VCaP (cell line): Measurements from ENCODE around the gene ZFAND3.

Experiments used
- H3K27ac ChIP-seq: fragments of 450-650 bp; 2 replicates; pipeline ENCODE4 v1.5.1; 2017
- TF ChIP-seq, protein P1 (sequence below): fragments of 450-650 bp; conservative IDR thresholded peaks from 2 replicates; pipeline ENCODE4 v1.5.1; 2017; ENCODE audit warnings: mild to moderate bottlenecking, moderate library complexity

Gene ZFAND3

DNA sequence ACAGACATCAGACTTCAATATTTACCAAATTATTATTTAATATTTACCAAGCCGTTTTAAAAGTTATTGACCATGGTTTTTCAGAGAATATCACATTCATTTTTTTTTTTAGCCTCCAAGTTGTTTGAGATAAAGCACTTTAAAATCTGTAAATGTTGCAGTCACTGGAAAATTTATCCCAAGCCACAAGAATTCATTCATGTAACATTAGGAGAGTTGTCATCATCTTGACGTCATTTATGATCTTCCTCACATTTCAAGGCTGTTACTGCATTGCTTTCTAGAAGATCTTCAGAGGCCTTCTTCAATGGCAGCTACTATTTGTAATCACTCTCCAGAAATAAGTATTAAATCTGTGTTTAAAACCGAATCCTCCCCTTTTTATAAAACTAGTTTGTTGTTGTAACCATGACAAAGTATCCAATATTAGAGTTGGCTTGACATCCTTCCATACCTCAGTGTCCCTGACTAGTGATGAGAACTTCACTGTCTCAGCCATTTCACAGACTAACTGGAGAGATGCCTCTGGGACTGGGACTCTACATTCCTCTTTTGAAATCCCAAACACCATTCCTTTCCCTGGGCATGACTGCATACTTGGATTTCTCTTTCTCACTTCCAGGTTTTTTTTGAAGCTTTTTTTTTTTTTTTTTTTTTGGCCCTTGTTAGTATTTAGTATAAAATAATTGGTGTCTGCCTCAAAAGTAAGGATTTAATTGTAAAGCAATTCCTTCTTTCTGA, 100.1 kb downstream of the ZFAND3 start:
- H3K27ac ChIP-seq = no peak overlapping the region
- TF ChIP-seq, protein P1, sequence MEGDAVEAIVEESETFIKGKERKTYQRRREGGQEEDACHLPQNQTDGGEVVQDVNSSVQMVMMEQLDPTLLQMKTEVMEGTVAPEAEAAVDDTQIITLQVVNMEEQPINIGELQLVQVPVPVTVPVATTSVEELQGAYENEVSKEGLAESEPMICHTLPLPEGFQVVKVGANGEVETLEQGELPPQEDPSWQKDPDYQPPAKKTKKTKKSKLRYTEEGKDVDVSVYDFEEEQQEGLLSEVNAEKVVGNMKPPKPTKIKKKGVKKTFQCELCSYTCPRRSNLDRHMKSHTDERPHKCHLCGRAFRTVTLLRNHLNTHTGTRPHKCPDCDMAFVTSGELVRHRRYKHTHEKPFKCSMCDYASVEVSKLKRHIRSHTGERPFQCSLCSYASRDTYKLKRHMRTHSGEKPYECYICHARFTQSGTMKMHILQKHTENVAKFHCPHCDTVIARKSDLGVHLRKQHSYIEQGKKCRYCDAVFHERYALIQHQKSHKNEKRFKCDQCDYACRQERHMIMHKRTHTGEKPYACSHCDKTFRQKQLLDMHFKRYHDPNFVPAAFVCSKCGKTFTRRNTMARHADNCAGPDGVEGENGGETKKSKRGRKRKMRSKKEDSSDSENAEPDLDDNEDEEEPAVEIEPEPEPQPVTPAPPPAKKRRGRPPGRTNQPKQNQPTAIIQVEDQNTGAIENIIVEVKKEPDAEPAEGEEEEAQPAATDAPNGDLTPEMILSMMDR = no peak

DNA sequence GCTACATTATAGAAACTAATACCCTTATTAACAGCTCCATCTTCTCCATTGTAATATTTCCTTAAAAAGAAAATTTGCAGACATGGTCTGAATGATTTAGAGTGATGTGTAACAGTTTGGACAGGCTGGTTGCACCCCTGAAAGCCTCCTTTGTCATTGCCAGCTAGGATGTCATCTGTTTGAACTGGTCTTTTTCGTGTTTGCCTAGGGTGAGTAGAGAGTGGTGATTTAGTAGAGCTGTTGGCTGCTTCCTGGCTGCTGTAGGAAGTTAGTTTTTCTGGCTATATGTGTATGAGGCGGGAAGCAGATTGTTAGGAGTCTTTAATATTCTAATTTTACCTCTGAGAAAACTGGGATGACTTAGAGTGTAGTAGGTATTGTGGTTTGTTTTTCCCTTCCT, 101.1 kb downstream of the ZFAND3 start:
- H3K27ac ChIP-seq = no peak overlapping the region

DNA sequence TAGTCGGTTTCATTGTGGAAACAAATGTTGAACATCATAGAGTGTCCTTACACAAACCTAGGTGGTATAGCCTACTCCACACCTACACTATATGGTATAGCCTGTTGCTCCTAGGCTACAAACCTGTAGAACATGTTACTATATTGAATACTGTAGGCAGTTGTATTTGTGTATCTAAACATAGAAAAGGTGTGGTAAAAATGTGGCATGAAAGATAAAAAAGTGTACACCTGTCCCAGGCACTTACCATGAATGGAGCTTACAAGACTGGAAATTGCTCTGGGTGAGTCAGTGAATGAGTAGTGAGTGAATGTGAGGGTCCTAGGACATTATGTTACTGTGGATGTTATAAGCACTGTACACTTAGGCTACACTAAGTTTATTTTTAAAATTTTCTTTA, 103.0 kb downstream of the ZFAND3 start:
- no peak overlapping the region for H3K27ac ChIP-seq
- TF ChIP-seq, protein P1 = no peak

More for the DNA sequence above, 101.1 kb downstream of the ZFAND3 start:
- TF ChIP-seq, protein P1 = no peak

DNA sequence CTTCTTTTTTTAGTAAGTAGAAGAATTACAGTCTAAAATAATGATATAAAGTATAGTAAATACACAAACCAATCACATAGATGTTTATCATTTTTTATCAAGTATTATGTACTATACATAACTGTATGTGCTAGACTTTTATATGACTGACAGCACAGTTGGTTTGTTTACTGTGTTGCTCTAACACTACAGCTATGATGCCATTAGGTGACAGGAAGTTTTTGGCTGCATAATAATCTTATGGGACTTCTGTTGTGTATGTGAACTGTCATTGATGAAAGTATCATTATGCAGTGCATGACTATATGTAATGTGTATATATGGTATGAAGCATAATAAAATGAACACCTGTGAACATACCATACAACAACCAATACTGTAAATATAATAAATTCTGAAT, 104.0 kb downstream of the ZFAND3 start:
- H3K27ac ChIP-seq = no peak overlapping the region
- TF ChIP-seq, protein P1 = no peak

DNA sequence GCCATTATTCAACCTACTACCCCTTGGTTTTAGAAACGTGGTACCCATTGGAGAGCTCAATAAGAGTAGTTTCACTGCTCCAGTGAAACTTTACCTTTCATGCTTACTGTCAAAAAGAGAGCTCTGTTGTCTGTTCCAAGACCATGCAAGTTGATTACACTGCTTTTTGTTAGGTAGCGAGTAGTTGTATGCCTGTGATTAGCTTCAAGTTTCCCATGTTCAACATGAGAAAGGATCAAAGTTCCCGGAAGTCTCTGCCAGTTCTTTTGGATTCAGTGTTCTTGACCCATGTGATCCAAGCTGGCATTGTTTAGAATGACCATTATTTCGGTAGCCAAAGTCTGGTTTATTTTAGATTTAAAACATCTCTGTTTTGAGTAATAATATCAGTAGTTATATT, 107.1 kb downstream of the ZFAND3 start:
- H3K27ac ChIP-seq = no peak overlapping the region
- TF ChIP-seq, protein P1 = no peak

DNA sequence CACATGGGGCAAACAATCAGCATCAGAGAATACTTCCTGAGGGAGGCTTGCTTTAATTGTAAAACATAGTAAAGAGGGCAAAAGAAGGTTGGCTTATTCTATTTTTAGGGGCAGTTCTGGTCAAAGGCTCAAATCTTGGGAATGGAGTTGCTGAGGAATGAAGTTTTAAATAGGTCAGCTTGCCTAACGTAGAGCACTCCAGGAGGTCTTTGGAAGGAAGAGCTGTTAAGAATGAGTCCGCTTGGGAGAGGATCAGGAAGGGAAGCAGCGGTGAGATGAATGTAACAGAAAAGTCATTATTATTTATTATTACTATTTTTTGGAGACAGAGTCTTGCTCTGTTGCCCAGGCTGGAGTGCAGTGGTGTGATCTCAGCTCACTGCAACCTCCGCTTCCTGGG, 108.7 kb downstream of the ZFAND3 start:
- TF ChIP-seq, protein P1 = no peak
- no peak overlapping the region for H3K27ac ChIP-seq

DNA sequence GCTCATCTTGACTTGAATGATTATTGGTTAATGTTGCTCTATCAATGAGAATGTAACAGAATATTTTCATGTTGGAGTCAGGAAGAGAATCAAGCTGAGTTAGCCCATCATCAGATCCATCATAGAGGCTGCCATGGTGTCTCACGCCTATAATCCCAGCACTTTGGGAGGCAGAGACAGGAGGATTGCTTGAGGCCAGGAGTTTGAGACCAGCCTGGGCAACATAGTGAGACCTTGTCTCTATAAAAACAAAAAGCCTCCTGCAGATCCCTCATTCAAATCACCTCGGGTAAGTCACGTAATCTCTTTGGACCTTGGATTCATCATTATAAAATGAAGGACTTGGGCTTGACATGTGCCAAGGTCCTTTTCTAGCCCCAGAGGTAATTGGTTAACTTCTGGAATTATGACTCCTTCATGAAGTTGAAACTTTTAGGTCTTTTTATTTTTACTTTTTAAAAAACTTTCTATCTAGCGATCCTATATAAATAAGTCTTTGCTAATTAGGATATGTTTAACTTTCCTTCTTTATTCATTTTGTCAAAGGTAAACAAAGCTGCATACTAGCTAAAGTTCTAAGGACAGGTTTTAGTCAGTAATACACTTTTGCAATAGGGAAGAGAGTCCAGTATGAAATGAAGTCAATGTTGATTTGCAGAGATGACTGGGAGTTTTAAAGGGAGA, 110.9 kb downstream of the ZFAND3 start:
- TF ChIP-seq, protein P1 = no peak
- no peak overlapping the region for H3K27ac ChIP-seq
